PFSK-1 (cell line): ENCODE data around the gene LILRB5.
A peak's percentile ranks its signal among the peaks of the same experiment; 100 is the strongest.

Source experiments
- FOXP2 ChIP-seq: optimal IDR thresholded peaks from 2 replicates; pipeline ENCODE3; 2011; ENCODE audit warnings: borderline replicate concordance, control low read depth, inconsistent platforms; ENCODE audit not compliant: insufficient read depth; ENCODE audit errors: extremely low read length, extremely low read depth
- POLR2AphosphoS5 ChIP-seq: IDR thresholded peaks from 2 replicates; pipeline ENCODE4 v1.6.1; 2012; ENCODE audit warnings: low read depth, mild to moderate bottlenecking, control low read depth, low read length, moderate library complexity
- REST ChIP-seq, 2 experiments: IDR thresholded peaks; 2 replicates each; pipeline versions ENCODE4 v1.6.1 to v1.8.0; 2011 to 2012; ENCODE audit warnings: low read depth in 2 of 2, low read length in 2 of 2, control low read depth in 1 of 2, inconsistent platforms in 1 of 2, mild to moderate bottlenecking in 1 of 2, moderate library complexity in 1 of 2; ENCODE audit not compliant: insufficient read depth in 1 of 2
- SIN3A ChIP-seq: IDR thresholded peaks from 2 replicates; pipeline ENCODE4 v1.6.1; 2012; ENCODE audit warnings: mild to moderate bottlenecking, low read length, moderate library complexity, borderline replicate concordance; ENCODE audit not compliant: insufficient read depth
- TAF1 ChIP-seq: IDR thresholded peaks from 2 replicates; pipeline ENCODE4 v1.6.1; 2012; ENCODE audit warnings: low read length, control low read depth, borderline replicate concordance; ENCODE audit not compliant: insufficient read depth

The LILRB5 gene

GRCh38 chr19:54252845-54253244 lies 4.2 kb downstream of the LILRB5 start:
- TF ChIP-seq SIN3A = no peak
- TF ChIP-seq REST (IDR thresholded peaks at IDR 0.05; ENCODE audit: insufficient read depth in 1 of 2, low read depth in 2 of 2, low read length in 2 of 2) = no peak
- TF ChIP-seq POLR2AphosphoS5 = no peak
- no peak for TF ChIP-seq FOXP2
- no peak for TF ChIP-seq TAF1

GRCh38 chr19:54252243-54252642 lies 4.8 kb downstream of the LILRB5 start:
- no peak for TF ChIP-seq FOXP2
- no peak for TF ChIP-seq SIN3A
- TF ChIP-seq POLR2AphosphoS5 = no peak
- no peak for TF ChIP-seq REST (IDR thresholded peaks at IDR 0.05; ENCODE audit: insufficient read depth in 1 of 2, low read depth in 2 of 2, low read length in 2 of 2)
- TF ChIP-seq TAF1 = no peak

GRCh38 chr19:54248016-54248601 lies 9.0 kb downstream of the LILRB5 start:
- TF ChIP-seq SIN3A (peak; percentile 68; the same call in 1 of the 2 replicates), TAF1 (no peak), FOXP2 (no peak), REST (IDR thresholded peaks at IDR 0.05; ENCODE audit: insufficient read depth in 1 of 2, low read depth in 2 of 2, low read length in 2 of 2) (no peak), POLR2AphosphoS5 (peak; percentile 31; the same call in 1 of the 2 replicates)

- TF ChIP-seq POLR2AphosphoS5 (no peak), REST (IDR thresholded peaks at IDR 0.05; ENCODE audit: insufficient read depth in 1 of 2, low read depth in 2 of 2, low read length in 2 of 2) (no peak), FOXP2 (no peak), TAF1 (no peak), SIN3A (no peak)
These were observed 9.8 kb downstream of the LILRB5 start for GRCh38 chr19:54247106-54247930.
